GM04503 (cell line): ENCODE results near the gene SLC6A17.

Source experiments
- DNase-seq: peaks from one replicate; pipeline ENCODE4 v3.0.0-alpha.2; 2012; ENCODE audit warnings: low read depth

SLC6A17 gene

GRCh38 chr1:110242062-110242461 is 91.8 kb downstream of the SLC6A17 start:
- no peak for DNase-seq

- no peak for DNase-seq
Measured at GRCh38 chr1:110242731-110243130, 92.4 kb downstream of the SLC6A17 start.

GRCh38 chr1:110243146-110243545 is 92.9 kb downstream of the SLC6A17 start:
- DNase-seq, result no peak

GRCh38 chr1:110243574-110243973 is 93.3 kb downstream of the SLC6A17 start:
- DNase-seq, result no peak

GRCh38 chr1:110245876-110246620 is 95.8 kb downstream of the SLC6A17 start:
- peak; percentile 18 for DNase-seq

- no peak for DNase-seq
Measured at GRCh38 chr1:110248746-110249145, 98.5 kb downstream of the SLC6A17 start.

- DNase-seq, result no peak
Measured at GRCh38 chr1:110249256-110249655, 99.0 kb downstream of the SLC6A17 start.

- no peak for DNase-seq
Measured at GRCh38 chr1:110250008-110250407, 99.7 kb downstream of the SLC6A17 start.

GRCh38 chr1:110250749-110251148 is 100.5 kb downstream of the SLC6A17 start:
- DNase-seq, result no peak
